GM21528 (cell line): Measurements from ENCODE around the gene TXNL1.

Experiments
- ATAC-seq: cut with Tn5 transposase; IDR thresholded peaks from one replicate; pipeline ENCODE4 v1.9.1; 2021; ENCODE audit warnings: mild to moderate bottlenecking, moderate library complexity; ENCODE audit not compliant: unreplicated experiment, low FRiP score

The TXNL1 gene

DNA sequence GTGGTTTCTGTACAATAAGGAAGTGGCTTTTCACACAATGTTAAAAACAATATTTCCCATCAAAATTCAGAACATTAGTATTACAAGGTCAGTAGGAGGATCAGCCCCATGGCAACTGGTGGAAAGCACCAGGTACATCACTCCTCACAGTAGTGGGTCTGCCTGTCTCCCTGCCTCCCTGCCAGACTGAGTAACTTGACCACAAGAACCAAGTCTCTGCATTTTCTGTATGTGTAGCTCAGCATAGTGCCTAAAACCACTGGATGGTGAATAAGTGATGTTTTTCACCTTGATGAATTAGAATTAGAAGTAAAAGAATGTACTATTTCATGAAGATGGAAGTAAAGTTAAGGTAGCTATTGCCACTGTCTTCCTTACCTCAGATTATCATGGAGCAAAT is 8.7 kb upstream of the TXNL1 start:
- ATAC-seq, result no peak

- ATAC-seq, result no peak
These were observed 7.1 kb upstream of the TXNL1 start for GRCh38 chr18:56645415-56646016.

- no peak for ATAC-seq
These were observed 5.0 kb upstream of the TXNL1 start for GRCh38 chr18:56643381-56643780.

DNA sequence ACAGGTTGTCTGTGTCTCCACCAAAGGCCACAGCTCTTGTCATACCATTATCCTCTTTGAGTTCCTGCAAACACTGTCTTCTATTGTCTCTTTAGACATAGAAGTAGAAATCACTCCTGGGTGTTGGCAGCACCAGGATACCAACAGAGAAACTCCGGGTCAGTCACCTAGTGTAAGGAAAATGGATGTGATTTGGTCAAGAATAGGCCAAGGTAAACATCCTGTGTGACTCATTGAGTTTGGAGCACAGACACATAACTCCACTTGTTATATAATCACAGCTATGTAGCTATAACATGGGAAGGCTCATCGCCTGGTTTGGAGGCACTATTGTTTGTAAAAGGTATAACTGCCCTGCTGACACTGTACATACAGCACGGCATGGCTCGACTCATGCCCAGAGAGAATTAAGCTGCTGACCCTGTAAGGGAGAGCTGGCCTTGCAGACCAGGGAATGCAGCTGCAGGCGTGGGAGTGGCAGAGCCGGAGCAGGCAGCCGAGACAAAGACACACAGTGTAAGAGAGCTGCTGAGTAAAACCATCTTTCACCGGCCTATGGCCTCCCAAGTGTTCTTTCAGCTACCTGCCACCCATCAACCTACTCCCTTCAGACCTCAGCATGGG is 3.4 kb upstream of the TXNL1 start:
- ATAC-seq, result no peak

DNA sequence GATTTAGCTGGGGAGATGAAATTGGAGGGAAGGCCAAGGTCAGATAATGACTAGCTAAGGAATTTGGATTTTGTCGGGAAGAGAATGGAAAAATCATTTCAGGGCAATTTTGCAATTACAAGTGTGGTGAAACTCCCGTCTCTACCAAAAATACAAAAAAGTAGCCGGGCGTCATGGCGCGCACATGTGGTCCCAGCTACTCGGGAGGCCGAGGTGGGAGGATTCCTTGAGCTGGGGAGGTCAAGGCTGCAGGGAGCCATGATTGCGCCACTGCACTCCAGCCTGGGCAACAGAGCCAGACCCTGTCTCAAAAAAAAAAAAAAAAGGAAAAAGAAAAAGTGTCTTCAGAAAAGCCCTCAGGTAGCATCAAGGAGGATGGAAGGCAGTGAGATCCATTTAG is 1.2 kb upstream of the TXNL1 start:
- no peak for ATAC-seq

- no peak for ATAC-seq
These were observed 651 bp upstream of the TXNL1 start for GRCh38 chr18:56639104-56639381.

- peak; percentile 32 for ATAC-seq
These were observed 621 bp downstream of the TXNL1 start for GRCh38 chr18:56637711-56638231.

DNA sequence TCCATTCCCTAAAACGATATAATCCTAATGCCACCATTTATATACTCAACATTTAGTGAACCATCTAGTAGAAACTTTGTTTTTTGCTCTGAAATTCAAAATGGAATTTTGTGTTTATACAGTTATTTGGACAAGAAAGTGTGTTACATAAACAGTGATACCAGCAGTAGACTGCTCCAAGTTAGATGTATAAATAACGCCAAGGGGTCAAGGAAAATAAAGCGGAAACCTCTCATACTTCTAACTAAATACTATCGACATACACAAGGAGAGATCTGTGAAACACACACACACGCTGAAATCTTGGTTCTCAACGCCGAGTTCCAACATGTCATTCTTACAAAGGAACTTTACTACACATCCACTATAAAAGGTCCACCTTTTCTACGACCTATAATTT is 1.2 kb downstream of the TXNL1 start:
- no peak for ATAC-seq

DNA sequence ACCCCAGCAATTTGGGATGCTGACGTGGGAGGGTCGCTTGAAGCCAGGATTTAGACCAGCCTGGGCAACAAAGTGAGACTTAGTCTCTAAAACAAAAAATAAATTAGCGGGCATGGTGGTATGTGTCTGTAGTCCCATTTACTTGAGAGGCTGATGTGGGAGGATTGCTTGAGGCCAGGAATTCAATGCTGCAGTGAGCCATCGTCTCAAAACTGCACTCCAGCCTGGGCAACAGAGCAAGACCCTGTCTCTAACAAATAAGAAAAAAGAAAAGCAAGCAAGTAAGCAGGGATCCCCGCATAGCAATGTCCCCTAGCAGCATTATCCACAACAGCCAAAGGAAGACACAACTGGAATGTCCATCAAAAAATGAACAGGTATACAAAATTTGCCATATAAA is 3.4 kb downstream of the TXNL1 start:
- no peak for ATAC-seq

DNA sequence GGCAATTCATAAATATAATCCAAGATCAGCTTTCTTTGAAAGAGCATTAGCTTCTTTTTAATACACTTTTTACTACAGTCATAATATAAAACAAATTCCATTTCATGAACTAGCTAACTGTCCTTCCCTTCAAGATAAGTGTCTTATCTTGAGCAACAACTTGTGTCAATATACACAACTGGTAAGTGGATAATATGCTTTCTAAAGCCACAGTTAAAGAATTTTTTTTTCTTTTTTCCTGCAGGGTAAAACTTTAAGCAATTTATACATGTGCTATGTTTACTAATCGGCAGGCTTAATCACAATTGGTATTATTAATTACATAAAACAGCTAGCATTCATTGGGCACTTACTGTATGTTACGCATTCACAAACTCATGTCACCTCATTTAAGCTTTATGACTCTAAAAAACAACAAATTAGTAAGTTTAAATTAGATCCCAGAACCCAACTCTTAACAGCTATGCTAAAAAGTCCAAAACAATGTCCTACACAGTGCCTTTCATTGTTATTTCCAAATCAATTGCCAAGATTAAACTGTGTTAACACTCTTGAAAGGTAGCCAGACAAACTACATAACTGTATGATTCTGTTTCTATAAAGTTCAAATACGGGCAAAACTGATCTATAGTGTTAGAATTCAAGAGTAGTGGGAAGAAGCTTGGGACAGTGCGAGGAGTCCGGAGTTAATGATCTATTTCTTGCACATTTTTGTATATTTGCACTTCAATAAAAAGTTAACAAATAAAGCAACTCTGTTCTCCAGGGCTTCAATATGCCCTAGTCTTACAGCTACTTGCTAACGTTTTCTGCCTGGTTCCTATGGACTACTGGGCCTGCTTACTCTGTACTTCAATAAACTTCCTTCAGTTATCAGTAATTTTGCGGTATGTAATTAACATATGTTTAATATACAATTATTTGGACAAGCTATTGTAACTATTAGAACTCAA is 6.0 kb downstream of the TXNL1 start:
- no peak for ATAC-seq

GRCh38 chr18:56627991-56628390 is 10.4 kb downstream of the TXNL1 start:
- ATAC-seq, result no peak

DNA sequence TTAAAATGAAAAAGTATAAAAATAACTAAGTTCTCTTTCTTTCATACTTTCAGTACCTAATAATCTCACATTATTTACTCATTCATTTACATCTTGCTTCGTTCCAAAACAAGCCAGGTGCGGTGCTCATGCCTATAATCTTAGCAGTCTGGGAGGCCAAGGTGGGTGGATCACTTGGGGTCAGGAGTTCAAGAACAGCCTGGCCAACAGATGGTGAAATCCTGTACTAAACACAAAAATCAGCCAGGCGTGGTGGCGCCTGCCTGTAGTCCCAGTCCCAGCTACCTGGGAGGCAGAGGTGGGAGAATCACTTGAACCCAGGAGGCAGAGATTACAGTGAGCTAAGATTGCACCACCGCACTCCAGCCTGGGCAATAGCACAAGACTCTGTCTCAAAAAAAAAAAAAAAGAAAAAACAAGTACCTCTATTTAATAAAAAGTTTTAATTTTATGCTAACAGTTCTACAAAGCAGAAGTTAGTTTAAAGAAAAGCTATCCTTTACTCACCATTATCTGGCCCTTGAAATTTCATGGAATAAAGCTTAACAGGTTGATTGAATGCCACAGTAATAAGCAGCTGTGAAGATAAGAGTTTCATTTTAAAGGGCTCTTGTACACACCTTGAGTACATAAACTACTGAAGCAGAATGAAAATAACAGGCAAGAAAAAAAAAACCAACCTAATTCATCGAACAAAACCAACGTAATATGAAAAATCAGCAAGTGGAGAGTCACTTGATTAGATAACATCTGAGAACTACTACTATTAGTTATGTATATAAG is 22.5 kb downstream of the TXNL1 start:
- no peak for ATAC-seq

GRCh38 chr18:56606618-56607017 is 31.8 kb downstream of the TXNL1 start:
- ATAC-seq, result no peak

DNA sequence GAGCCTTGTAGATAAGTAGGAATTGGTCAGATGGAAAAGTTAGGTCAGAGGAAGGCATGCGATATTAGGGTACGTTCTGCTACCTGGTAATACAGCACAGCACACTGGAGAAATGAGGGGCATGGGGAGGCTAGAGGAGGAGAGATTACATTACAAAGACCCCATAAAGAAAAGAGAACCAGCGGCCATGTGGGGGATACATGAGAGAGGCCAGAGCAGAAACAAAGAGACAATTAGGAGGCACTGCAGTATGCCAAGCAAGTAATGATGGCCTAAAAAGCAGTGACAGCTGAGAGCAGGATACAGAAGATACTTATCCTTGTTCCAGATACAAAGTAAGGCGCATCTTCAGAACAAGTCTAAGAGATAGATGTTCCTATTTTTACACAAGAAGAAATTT is 40.0 kb downstream of the TXNL1 start:
- no peak for ATAC-seq

DNA sequence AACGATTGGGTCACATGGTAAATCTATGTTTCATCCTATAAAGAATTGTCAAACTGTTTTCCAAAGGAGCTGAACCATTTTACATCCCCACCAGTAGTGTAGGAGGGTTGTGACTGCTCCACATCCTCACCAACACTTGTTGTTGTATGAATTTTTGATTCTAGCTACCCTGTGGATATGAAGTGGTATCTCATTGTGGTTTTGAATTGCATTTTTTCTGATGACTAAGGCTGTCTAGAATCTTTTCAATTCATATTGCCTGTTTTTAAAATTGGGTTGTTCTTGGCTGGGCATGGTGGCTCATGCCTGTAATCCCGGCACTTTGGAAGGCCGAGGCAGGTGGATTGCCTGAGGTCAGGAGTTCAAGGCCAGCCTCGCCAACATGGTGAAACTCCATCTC is 44.5 kb downstream of the TXNL1 start:
- ATAC-seq, result no peak

DNA sequence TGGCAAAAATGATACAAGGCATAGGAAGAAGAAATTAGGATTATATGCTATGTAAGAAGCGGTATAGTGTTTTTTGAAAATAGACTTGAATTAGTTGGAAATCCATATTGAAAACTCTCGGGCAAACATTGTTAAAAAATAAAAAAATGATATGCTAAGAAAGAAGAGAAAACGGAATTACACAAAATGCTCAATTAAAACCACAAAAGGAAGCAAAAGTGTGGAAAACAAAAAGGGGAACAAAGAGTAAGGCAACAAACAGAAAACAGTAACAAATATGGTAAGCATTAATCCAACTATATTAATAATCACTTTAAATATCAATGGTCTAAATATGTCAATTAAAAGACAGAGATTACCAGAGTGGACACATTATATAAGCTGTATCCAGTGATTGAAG is 58.4 kb downstream of the TXNL1 start:
- ATAC-seq, result no peak

GRCh38 chr18:56579451-56579850 is 58.9 kb downstream of the TXNL1 start:
- no peak for ATAC-seq

- no peak for ATAC-seq
These were observed 61.4 kb downstream of the TXNL1 start for GRCh38 chr18:56576826-56577573.

DNA sequence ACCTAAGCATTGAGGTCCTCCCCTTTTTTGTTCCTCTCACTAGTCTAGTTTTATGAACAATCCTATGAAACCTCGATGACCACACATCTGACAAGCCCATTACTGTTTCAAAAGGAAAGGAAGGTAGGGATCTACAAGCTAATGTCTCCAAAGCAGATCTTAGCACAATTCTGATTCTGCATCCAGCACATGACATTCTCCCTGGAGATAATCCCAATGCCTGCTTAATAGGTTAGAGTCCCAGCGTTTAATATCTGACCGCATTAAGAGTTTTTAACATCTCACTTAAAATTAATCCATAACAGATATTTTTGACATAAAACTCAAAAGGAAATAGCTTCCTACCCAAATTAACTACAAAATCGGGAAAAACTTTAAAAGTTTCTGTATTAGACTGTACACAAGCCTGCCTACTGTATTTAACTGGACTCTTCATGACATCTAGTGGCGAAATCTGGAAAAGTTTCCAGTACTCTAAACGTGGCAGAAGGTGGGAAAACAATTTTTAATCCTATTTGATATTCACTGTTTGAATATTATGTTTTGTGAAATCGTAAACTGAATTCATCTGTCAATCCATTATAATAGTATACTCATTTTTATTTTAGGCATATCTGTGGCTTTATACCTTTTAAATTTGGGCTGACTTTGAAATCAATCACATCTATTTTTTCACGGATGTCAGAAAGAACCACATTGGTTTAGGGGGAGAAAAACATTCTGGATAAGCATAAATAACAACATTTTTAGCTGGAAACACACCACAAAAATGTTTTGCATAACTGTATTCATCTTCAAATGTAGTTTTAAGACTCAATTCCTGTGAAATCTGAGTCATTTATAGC is 62.4 kb downstream of the TXNL1 start:
- peak; percentile 71 for ATAC-seq
